Measurements from ENCODE around the gene AATF.

AATF gene

GRCh38 chr17:37079735-37080134, 131.0 kb downstream of the AATF start:
- no peaks in the 10 kb centered on the region for H3K9me2 ChIP-seq (replicated peaks; ENCODE audit: low read depth, low read length)
- peaks cover 10% of the 10 kb centered on the region; the same call in 1 of the 2 replicates for H3K9me3 ChIP-seq (ENCODE audit: insufficient read depth, low read depth, low read length)
- no peaks in the 10 kb centered on the region for H4K20me1 ChIP-seq (ENCODE audit: insufficient read depth, low read length, poor library complexity, severe bottlenecking)
- TF ChIP-seq CTCF (conservative IDR thresholded peaks at IDR 0.05; ENCODE audit: low read length) (no peak), EZH2phosphoT487 (IDR thresholded peaks at IDR 0.05; ENCODE audit: borderline replicate concordance) (no peak)
- no peaks in the 10 kb centered on the region for H3K36me3 ChIP-seq (ENCODE audit: insufficient read depth, low read length)
- no peak overlapping the region for H3K4me2 ChIP-seq (ENCODE audit: low read depth, low read length, poor library complexity, severe bottlenecking)
- H3K9ac ChIP-seq (ENCODE audit: low read depth, low read length, poor library complexity, severe bottlenecking) = no peak overlapping the region
- H3K4me3 ChIP-seq (ENCODE audit: low read length, poor library complexity, severe bottlenecking) = no peak overlapping the region
- peaks cover 44% of the 10 kb centered on the region for H3K4me1 ChIP-seq (ENCODE audit: insufficient read depth, low read length, poor library complexity, severe bottlenecking)
- H3K79me2 ChIP-seq (ENCODE audit: insufficient read depth, low read length) = no peaks in the 10 kb centered on the region
- H3K27me3 ChIP-seq (ENCODE audit: insufficient read depth, low read length, poor library complexity, severe bottlenecking) = no peaks in the 10 kb centered on the region
- H3F3A ChIP-seq (ENCODE audit: low read depth) = peaks cover 3% of the 10 kb centered on the region; the same call in 1 of the 2 replicates
- no peak overlapping the region for H2AFZ ChIP-seq (ENCODE audit: low read length)

- 0 out of 2 replicates have a peak, but pooled peaks cover 5% of the 10 kb centered on the region for H3K36me3 ChIP-seq (ENCODE audit: insufficient read depth, low read length)
- H3K4me3 ChIP-seq (ENCODE audit: low read length, poor library complexity, severe bottlenecking) = peak overlapping the region; percentile 23
- H4K20me1 ChIP-seq (ENCODE audit: insufficient read depth, low read length, poor library complexity, severe bottlenecking) = no peaks in the 10 kb centered on the region
- H3K79me2 ChIP-seq (ENCODE audit: insufficient read depth, low read length) = no peaks in the 10 kb centered on the region
- peak overlapping the region; percentile 44; the same call in 1 of the 2 replicates for H2AFZ ChIP-seq (ENCODE audit: low read length)
- H3K9ac ChIP-seq (ENCODE audit: low read depth, low read length, poor library complexity, severe bottlenecking) = peak overlapping the region; percentile 57
- H3K9me2 ChIP-seq (replicated peaks; ENCODE audit: low read depth, low read length) = no peaks in the 10 kb centered on the region
- TF ChIP-seq EZH2phosphoT487 (IDR thresholded peaks at IDR 0.05; ENCODE audit: borderline replicate concordance) (no peak), CTCF (conservative IDR thresholded peaks at IDR 0.05; ENCODE audit: low read length) (peak; percentile 54)
- peaks cover 10% of the 10 kb centered on the region; the same call in 1 of the 2 replicates for H3K9me3 ChIP-seq (ENCODE audit: insufficient read depth, low read depth, low read length)
- peaks cover 3% of the 10 kb centered on the region; the same call in 1 of the 2 replicates for H3F3A ChIP-seq (ENCODE audit: low read depth)
- no peaks in the 10 kb centered on the region for H3K27me3 ChIP-seq (ENCODE audit: insufficient read depth, low read length, poor library complexity, severe bottlenecking)
- peak overlapping the region; percentile 57 for H3K4me2 ChIP-seq (ENCODE audit: low read depth, low read length, poor library complexity, severe bottlenecking)
- peaks cover 60% of the 10 kb centered on the region for H3K4me1 ChIP-seq (ENCODE audit: insufficient read depth, low read length, poor library complexity, severe bottlenecking)
These were observed 132.5 kb downstream of the AATF start for GRCh38 chr17:37081287-37081686.

GRCh38 chr17:37082311-37082860, 133.6 kb downstream of the AATF start:
- H3K79me2 ChIP-seq (ENCODE audit: insufficient read depth, low read length) = no peaks in the 10 kb centered on the region
- H3K9ac ChIP-seq (ENCODE audit: low read depth, low read length, poor library complexity, severe bottlenecking) = peak overlapping the region; percentile 45
- no peak overlapping the region for H2AFZ ChIP-seq (ENCODE audit: low read length)
- H3K9me3 ChIP-seq (ENCODE audit: insufficient read depth, low read depth, low read length) = peaks cover 10% of the 10 kb centered on the region; the same call in 1 of the 2 replicates
- peak overlapping the region; percentile 57 for H3K4me2 ChIP-seq (ENCODE audit: low read depth, low read length, poor library complexity, severe bottlenecking)
- peaks cover 10% of the 10 kb centered on the region; the same call in 1 of the 2 replicates for H3K36me3 ChIP-seq (ENCODE audit: insufficient read depth, low read length)
- TF ChIP-seq CTCF (conservative IDR thresholded peaks at IDR 0.05; ENCODE audit: low read length) (no peak), EZH2phosphoT487 (IDR thresholded peaks at IDR 0.05; ENCODE audit: borderline replicate concordance) (no peak)
- H3K4me3 ChIP-seq (ENCODE audit: low read length, poor library complexity, severe bottlenecking) = no peak overlapping the region
- H3K9me2 ChIP-seq (replicated peaks; ENCODE audit: low read depth, low read length) = no peaks in the 10 kb centered on the region
- H3F3A ChIP-seq (ENCODE audit: low read depth) = peaks cover 3% of the 10 kb centered on the region; the same call in 1 of the 2 replicates
- no peaks in the 10 kb centered on the region for H3K27me3 ChIP-seq (ENCODE audit: insufficient read depth, low read length, poor library complexity, severe bottlenecking)
- peaks cover 71% of the 10 kb centered on the region for H3K4me1 ChIP-seq (ENCODE audit: insufficient read depth, low read length, poor library complexity, severe bottlenecking)
- no peaks in the 10 kb centered on the region for H4K20me1 ChIP-seq (ENCODE audit: insufficient read depth, low read length, poor library complexity, severe bottlenecking)

Measured in Loucy (cell line).